Neural progenitor cell (in vitro differentiated cells): ENCODE measurements around the gene MRPL47.

Source experiments
- EZH2 ChIP-seq: fragments of 200-600 bp; sonication (generic); IDR thresholded peaks from 2 replicates; pipeline ENCODE4 v1.6.1; 2017; ENCODE audit warnings: antibody characterized with exemption, mild to moderate bottlenecking, moderate library complexity
- EZH2phosphoT487 ChIP-seq: fragments of 200-600 bp; sonication (generic); IDR thresholded peaks from 2 replicates; pipeline ENCODE4 v1.6.1; 2017; ENCODE audit warnings: antibody characterized with exemption
- TF ChIP-seq, protein P1 (sequence below): fragments of 200-600 bp; sonication (generic); IDR thresholded peaks from 2 replicates; pipeline ENCODE4 v1.5.1; 2017; ENCODE audit warnings: antibody characterized with exemption, mild to moderate bottlenecking

DNA sequence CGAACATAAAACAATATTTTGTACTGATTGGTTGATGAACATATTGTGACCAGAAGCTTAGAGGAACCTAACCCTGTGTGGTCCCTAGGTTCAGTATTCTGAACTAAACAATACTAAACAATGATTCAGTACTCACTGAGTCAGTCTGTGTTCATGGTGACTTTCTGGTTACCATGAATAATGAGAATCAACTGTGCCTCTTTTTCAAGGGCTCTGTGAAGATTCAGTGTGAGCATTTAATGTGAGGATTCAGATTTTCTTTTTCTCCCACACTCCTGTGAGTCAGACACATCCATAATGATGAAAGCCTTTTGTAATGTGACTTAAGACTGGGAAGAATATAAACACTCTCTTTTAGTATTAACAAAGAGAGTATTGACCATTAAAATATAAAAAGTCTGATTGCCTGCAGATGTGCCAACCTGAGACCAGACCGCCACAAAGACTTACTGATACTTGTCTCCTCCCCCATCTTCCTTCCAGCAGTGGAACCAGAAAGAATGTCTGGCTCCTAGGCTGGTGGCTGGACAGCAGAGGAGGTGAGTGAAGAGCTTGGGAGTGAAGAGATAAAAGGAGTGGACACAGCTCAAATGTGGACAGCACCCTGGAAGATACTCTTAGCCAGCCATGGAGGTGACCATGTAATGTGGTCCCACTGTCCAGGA, 59.3 kb downstream of the MRPL47 start:
- TF ChIP-seq EZH2 = no peak
- TF ChIP-seq, protein P1, sequence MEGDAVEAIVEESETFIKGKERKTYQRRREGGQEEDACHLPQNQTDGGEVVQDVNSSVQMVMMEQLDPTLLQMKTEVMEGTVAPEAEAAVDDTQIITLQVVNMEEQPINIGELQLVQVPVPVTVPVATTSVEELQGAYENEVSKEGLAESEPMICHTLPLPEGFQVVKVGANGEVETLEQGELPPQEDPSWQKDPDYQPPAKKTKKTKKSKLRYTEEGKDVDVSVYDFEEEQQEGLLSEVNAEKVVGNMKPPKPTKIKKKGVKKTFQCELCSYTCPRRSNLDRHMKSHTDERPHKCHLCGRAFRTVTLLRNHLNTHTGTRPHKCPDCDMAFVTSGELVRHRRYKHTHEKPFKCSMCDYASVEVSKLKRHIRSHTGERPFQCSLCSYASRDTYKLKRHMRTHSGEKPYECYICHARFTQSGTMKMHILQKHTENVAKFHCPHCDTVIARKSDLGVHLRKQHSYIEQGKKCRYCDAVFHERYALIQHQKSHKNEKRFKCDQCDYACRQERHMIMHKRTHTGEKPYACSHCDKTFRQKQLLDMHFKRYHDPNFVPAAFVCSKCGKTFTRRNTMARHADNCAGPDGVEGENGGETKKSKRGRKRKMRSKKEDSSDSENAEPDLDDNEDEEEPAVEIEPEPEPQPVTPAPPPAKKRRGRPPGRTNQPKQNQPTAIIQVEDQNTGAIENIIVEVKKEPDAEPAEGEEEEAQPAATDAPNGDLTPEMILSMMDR = no peak
- no peak for TF ChIP-seq EZH2phosphoT487
